GM12878 (cell line): ENCODE data around the gene MZT2B. TPM values are rescaled to one million over a fixed set of nuclear protein-coding genes. Genes with fewer than 3 reads are reported as not detected.
"Not testable (repeated sequence)": the region's sequence is repeated elsewhere in the genome, so short reads cannot be mapped to it uniquely, and the experiment has no call there.

ENCODE experiments used
- ATAC-seq: fragments of 200-7000 bp; cut with Tn5 transposase; 3 replicates; pipeline ENCODE4 v1.9.1; 2020; ENCODE audit warnings: mild to moderate bottlenecking, moderate library complexity
- BruUV-seq: library from RNA; stranded (reverse); fragments of 400-500 nt; replicated peaks from 2 replicates; lab custom pipeline; 2021; lab: Mats Ljungman, UMichigan
- CTCF ChIA-PET: fragments of 300-600 bp; sonication (Branson Sonifier 250); formaldehyde crosslinking; extraction: SDS; loops from one replicate; lab custom pipeline; 2021; ENCODE audit warnings: inconsistent platforms; lab: Yijun Ruan, JAX
- POLR2A ChIA-PET: fragments of 350-600 bp; formaldehyde crosslinking; extraction: SDS; loops from one replicate; lab custom pipeline; 2021; ENCODE audit warnings: inconsistent platforms; lab: Charles Lee
- RAD21 ChIA-PET: fragments of 300-600 bp; sonication (Branson Sonifier 250); formaldehyde crosslinking; loops from one replicate; lab custom pipeline; 2023; ENCODE audit warnings: antibody characterized with exemption; ENCODE audit not compliant: unreplicated experiment; lab: Charles Lee
- SMC1A ChIA-PET: fragments of 300-600 bp; sonication (Branson Sonifier 250); formaldehyde crosslinking; loops from one replicate; lab custom pipeline; 2023; ENCODE audit not compliant: unreplicated experiment, uncharacterized antibody; lab: Charles Lee
- DNase-seq: peaks from one replicate; pipeline ENCODE4 v3.0.0-alpha.2; 2011; ENCODE audit warnings: low read depth, low spot score
- FAIRE-seq: peaks from 3 replicates; lab custom pipeline; 2011; peaks lifted over from hg19 to GRCh38; lab: Jason Lieb, UNC
- H2AFZ ChIP-seq: 2 replicates; pipeline ENCODE4 v1.6.0; 2011; ENCODE audit warnings: low read depth, low read length, control low read depth; ENCODE audit not compliant: control insufficient read depth
- H3K27ac ChIP-seq: 2 replicates; pipeline ENCODE4 v1.5.1; 2011; ENCODE audit warnings: control low read depth; ENCODE audit not compliant: control insufficient read depth, insufficient read depth
- H3K27me3 ChIP-seq, 2 experiments: replicated peaks in 1 of 2; 2 replicates each; pipeline versions ENCODE4 v1.6.0 to v1.6.1; 2011; ENCODE audit warnings: low read length in 1 of 2; ENCODE audit not compliant: control insufficient read depth in 2 of 2, insufficient read depth in 2 of 2
- H3K36me3 ChIP-seq, 2 experiments: 2 replicates each; pipeline ENCODE4 v1.5.1; 2011; ENCODE audit warnings: low read length in 1 of 2; ENCODE audit not compliant: control insufficient read depth in 2 of 2, insufficient read depth in 2 of 2
- H3K4me1 ChIP-seq: 2 replicates; pipeline ENCODE4 v1.6.1; 2011; ENCODE audit warnings: mild to moderate bottlenecking, low read length, moderate library complexity, mixed read lengths; ENCODE audit not compliant: control insufficient read depth, insufficient read depth
- H3K4me2 ChIP-seq: 2 replicates; pipeline ENCODE4 v1.6.0; 2011; ENCODE audit warnings: control low read depth; ENCODE audit not compliant: control insufficient read depth, insufficient read depth
- H3K4me3 ChIP-seq: fragments of 200-600 bp; sonication (generic); 2 replicates; pipeline ENCODE4 v1.5.1; 2016
- H3K79me2 ChIP-seq: 2 replicates; pipeline ENCODE4 v1.6.0; 2011; ENCODE audit warnings: low read length; ENCODE audit not compliant: control insufficient read depth, insufficient read depth
- H3K9ac ChIP-seq: 2 replicates; pipeline ENCODE4 v1.8.0; 2011; ENCODE audit warnings: low read length, control low read depth, mixed read lengths; ENCODE audit not compliant: control insufficient read depth, insufficient read depth
- H3K9me3 ChIP-seq: replicated peaks from 3 replicates; pipeline ENCODE4 v1.5.1; 2011; ENCODE audit warnings: mild to moderate bottlenecking, low read length; ENCODE audit not compliant: control insufficient read depth, insufficient read depth
- H4K20me1 ChIP-seq: 2 replicates; pipeline ENCODE4 v1.6.0; 2011; ENCODE audit not compliant: control insufficient read depth, insufficient read depth
- CREM ChIP-seq: IDR thresholded peaks from 2 replicates; pipeline ENCODE4 v1.6.1; 2014; ENCODE audit warnings: antibody characterized with exemption, low read depth
- IKZF2 ChIP-seq, 2 experiments: fragments of 450-650 bp; IDR thresholded peaks; 2 replicates each; pipeline ENCODE4 v1.6.1; 2017; ENCODE audit warnings: mild to moderate bottlenecking in 2 of 2, moderate library complexity in 2 of 2
- IRF4 ChIP-seq: IDR thresholded peaks from 2 replicates; pipeline ENCODE4 v1.6.1; 2011; ENCODE audit warnings: low read depth, low read length
- MXI1 ChIP-seq: fragments of 150-350 bp; IDR thresholded peaks from 2 replicates; pipeline ENCODE4 v1.6.1; 2011; ENCODE audit warnings: low read depth, mild to moderate bottlenecking, inconsistent platforms, low read length, improper control_type of control experiment
- NBN ChIP-seq: fragments of 450-650 bp; IDR thresholded peaks from 2 replicates; pipeline ENCODE4 v1.6.1; 2016
- NR2C1 ChIP-seq: fragments of 450-650 bp; IDR thresholded peaks from 2 replicates; pipeline ENCODE4 v1.6.1; 2017; ENCODE audit warnings: antibody characterized with exemption, mild to moderate bottlenecking, moderate library complexity
- RCOR1 ChIP-seq: conservative IDR thresholded peaks from 2 replicates; pipeline ENCODE4 v1.6.1; 2012; ENCODE audit warnings: low read depth, low read length, improper control_type of control experiment
- ZNF207 ChIP-seq: fragments of 450-650 bp; IDR thresholded peaks from 2 replicates; pipeline ENCODE4 v1.6.1; 2014; ENCODE audit warnings: antibody characterized with exemption, mild to moderate bottlenecking, borderline replicate concordance
- ZNF24 ChIP-seq: fragments of 450-650 bp; IDR thresholded peaks from 2 replicates; pipeline ENCODE4 v1.6.1; 2017; ENCODE audit warnings: antibody characterized with exemption, mild to moderate bottlenecking
- WGBS: methylation state at CpG from one replicate; pipeline ENCODE4 v1.1.6; 2016; ENCODE audit warnings: low lambda C conversion rate; ENCODE audit not compliant: insufficient replicate concordance, insufficient coverage; ENCODE audit errors: missing lambda C conversion rate; 5-methylcytosine and 5-hydroxymethylcytosine counted together
- in situ Hi-C: fragments of 300-500 bp; cut with MboI; formaldehyde crosslinking; loops from 9 replicates; pipeline ENCODE4 v1.14.3; 2018; ENCODE audit warnings: mixed read lengths
- intact Hi-C: fragments of 100-400 bp; cut with micrococcal nuclease; formaldehyde crosslinking; loops from one replicate; pipeline ENCODE4 v1.14.2; 2022; ENCODE audit not compliant: unreplicated experiment
- polyA plus RNA-seq, 11 experiments: library from polyadenylated mRNA; depleted of rRNA in 4 of 11; unstranded in 6 of 11; stranded (reverse) in 5 of 11; fragments of >200 nt; fragmentation: Nextera tagmentation in 4 of 11; fragmentation: Illumina TruSeq in 1 of 11; extraction: Ambion mirVana in 4 of 11; extraction: Trizol in 1 of 11; gene quantifications; 1 replicate in 1 of 11; 2 replicates in 10 of 11; pipeline versions ENCODE4 v1.2.1 to v1.2.3, GENCODE V29; 2011 to 2016; ENCODE audit warnings: inconsistent platforms in 2 of 11, missing spikeins in 2 of 11, low read depth in 1 of 11
- total RNA-seq, 4 experiments: library from RNA; depleted of rRNA in 3 of 4; stranded (reverse); fragments of >200 nt in 3 of 4; fragmentation: Illumina TruSeq in 1 of 4; extraction: Trizol in 1 of 4; gene quantifications; 2 replicates each; pipeline versions ENCODE4 v1.2.1 to v1.2.3, GENCODE V29; 2013 to 2021
- TF ChIP-seq, protein P1 (sequence below): fragments of 450-650 bp; IDR thresholded peaks from 2 replicates; pipeline ENCODE4 v1.6.1; 2017; ENCODE audit warnings: low read depth, mild to moderate bottlenecking, moderate library complexity
- TF ChIP-seq, protein P2 (sequence below): fragments of 450-650 bp; IDR thresholded peaks from 2 replicates; pipeline ENCODE4 v1.6.1; 2017; ENCODE audit warnings: borderline replicate concordance
- TF ChIP-seq, protein P3 (sequence below), 3 experiments: IDR thresholded peaks in 2 of 3; conservative IDR thresholded peaks in 1 of 3; 2 replicates each; pipeline ENCODE4 v1.5.1; 2011; ENCODE audit warnings: low read depth in 3 of 3, low read length in 3 of 3, mild to moderate bottlenecking in 3 of 3, control low read depth in 2 of 3, moderate library complexity in 2 of 3, inconsistent platforms in 1 of 3, mixed read lengths in 1 of 3; ENCODE audit not compliant: control insufficient read depth in 2 of 3, insufficient read depth in 1 of 3; ENCODE audit errors: extremely low read depth in 1 of 3
- TF ChIP-seq, protein P4 (sequence below): IDR thresholded peaks from 2 replicates; pipeline ENCODE4 v1.6.1; 2012; ENCODE audit warnings: low read depth, low read length, improper control_type of control experiment

Gene MZT2B
- total and polyA plus RNA-seq, 10 of the 15 experiments (the other 5 are each of a cell fraction or from before 2014, with no cell fraction given), result 6.3 to 399 (median 198) TPM

DNA sequence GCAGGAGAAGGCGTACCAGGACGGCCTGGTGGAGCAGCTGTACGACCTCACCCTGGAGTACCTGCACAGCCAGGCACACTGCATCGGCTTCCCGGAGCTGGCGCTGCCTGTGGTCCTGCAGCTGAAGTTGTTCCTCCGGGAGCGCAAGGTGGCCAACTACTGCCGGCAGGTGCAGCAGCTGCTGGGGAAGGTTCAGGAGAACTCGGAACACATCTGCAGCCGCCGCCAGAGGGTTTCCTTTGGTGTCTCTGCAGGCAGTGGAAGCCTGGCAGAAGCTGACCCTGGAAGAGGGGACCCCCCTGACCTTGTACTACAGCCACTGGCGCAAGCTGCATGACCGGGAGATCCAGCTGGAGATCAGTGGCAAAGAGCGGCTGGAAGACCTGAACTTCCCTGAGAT, 48.8 kb downstream of the MZT2B start:
- H4K20me1 ChIP-seq, H3K27ac ChIP-seq, intact Hi-C loops, BruUV-seq, H3K9ac ChIP-seq, H2AFZ ChIP-seq, ATAC-seq, CTCF ChIA-PET, in situ Hi-C loops, RAD21 ChIA-PET, H3K4me1 ChIP-seq, H3K9me3 ChIP-seq, DNase-seq, POLR2A ChIA-PET, H3K27me3 ChIP-seq, FAIRE-seq, H3K79me2 ChIP-seq, H3K4me3 ChIP-seq, H3K36me3 ChIP-seq, SMC1A ChIA-PET, H3K4me2 ChIP-seq: not testable (repeated sequence)
- WGBS, result 72% methylated on average over 15 of the region's 15 CpGs

DNA sequence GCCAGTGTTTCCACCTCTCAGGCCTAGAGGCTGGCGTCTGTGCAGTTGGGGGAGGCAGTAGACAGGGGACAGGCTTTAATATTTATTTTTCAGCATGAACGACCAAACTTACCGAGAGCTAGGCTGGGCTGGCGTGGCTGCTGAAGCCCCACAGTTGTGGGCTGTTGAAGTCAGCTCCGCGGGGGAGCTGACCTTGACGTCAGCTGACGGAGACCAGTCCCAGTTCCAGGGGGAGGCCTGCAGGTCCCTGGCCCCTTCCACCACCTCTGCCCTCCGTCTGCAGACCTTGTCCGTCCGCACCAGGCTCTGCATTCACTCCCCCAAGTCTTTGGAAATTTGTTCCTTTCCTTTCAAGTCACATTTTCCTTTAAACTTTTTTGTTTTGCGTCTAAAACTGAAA, 49.6 kb downstream of the MZT2B start:
- Histone ChIP-seq H2AFZ (no peak overlapping the region), H3K4me2 (no peak overlapping the region), H3K4me3 (no peak overlapping the region), H3K27ac (no peak overlapping the region), H3K9me3 (no peaks in the 10 kb centered on the region), H3K79me2 (no peaks in the 10 kb centered on the region), H3K9ac (no peak overlapping the region), H4K20me1 (no peaks in the 10 kb centered on the region), H3K4me1 (no peaks in the 10 kb centered on the region), H3K36me3 (no peaks in the 10 kb centered on the region), H3K27me3 (no peaks in the 10 kb centered on the region)
- 55% methylated on average over 12 of the region's 12 CpGs for WGBS
- POLR2A ChIA-PET, result no interaction called here
- FAIRE-seq, result no peak
- SMC1A ChIA-PET, result no interaction called here
- in situ Hi-C loops (no loop called here), intact Hi-C loops (no loop called here)
- DNase-seq, result no peak
- RAD21 ChIA-PET, result no interaction called here
- ATAC-seq, result no peak
- BruUV-seq, result no TSS peak
- CTCF ChIA-PET, result no interaction called here
- TF ChIP-seq IKZF2 (IDR thresholded peaks at IDR 0.05) (no peak), MXI1 (no peak), RCOR1 (no peak), NR2C1 (no peak), IRF4 (no peak), CREM (no peak), ZNF207 (no peak), NBN (no peak), ZNF24 (no peak)
- TF ChIP-seq, protein P1, sequence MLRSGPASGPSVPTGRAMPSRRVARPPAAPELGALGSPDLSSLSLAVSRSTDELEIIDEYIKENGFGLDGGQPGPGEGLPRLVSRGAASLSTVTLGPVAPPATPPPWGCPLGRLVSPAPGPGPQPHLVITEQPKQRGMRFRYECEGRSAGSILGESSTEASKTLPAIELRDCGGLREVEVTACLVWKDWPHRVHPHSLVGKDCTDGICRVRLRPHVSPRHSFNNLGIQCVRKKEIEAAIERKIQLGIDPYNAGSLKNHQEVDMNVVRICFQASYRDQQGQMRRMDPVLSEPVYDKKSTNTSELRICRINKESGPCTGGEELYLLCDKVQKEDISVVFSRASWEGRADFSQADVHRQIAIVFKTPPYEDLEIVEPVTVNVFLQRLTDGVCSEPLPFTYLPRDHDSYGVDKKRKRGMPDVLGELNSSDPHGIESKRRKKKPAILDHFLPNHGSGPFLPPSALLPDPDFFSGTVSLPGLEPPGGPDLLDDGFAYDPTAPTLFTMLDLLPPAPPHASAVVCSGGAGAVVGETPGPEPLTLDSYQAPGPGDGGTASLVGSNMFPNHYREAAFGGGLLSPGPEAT, result no peak
- TF ChIP-seq, protein P2, sequence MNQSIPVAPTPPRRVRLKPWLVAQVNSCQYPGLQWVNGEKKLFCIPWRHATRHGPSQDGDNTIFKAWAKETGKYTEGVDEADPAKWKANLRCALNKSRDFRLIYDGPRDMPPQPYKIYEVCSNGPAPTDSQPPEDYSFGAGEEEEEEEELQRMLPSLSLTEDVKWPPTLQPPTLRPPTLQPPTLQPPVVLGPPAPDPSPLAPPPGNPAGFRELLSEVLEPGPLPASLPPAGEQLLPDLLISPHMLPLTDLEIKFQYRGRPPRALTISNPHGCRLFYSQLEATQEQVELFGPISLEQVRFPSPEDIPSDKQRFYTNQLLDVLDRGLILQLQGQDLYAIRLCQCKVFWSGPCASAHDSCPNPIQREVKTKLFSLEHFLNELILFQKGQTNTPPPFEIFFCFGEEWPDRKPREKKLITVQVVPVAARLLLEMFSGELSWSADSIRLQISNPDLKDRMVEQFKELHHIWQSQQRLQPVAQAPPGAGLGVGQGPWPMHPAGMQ, result no peak
- TF ChIP-seq, protein P3, sequence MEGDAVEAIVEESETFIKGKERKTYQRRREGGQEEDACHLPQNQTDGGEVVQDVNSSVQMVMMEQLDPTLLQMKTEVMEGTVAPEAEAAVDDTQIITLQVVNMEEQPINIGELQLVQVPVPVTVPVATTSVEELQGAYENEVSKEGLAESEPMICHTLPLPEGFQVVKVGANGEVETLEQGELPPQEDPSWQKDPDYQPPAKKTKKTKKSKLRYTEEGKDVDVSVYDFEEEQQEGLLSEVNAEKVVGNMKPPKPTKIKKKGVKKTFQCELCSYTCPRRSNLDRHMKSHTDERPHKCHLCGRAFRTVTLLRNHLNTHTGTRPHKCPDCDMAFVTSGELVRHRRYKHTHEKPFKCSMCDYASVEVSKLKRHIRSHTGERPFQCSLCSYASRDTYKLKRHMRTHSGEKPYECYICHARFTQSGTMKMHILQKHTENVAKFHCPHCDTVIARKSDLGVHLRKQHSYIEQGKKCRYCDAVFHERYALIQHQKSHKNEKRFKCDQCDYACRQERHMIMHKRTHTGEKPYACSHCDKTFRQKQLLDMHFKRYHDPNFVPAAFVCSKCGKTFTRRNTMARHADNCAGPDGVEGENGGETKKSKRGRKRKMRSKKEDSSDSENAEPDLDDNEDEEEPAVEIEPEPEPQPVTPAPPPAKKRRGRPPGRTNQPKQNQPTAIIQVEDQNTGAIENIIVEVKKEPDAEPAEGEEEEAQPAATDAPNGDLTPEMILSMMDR (IDR thresholded peaks at IDR 0.05 in 2 of 3, conservative IDR thresholded peaks at IDR 0.05 in 1 of 3; ENCODE audit: control insufficient read depth in 2 of 3, extremely low read depth in 1 of 3, insufficient read depth in 1 of 3, low read depth in 3 of 3, low read length in 3 of 3), result no peak
- TF ChIP-seq, protein P4, sequence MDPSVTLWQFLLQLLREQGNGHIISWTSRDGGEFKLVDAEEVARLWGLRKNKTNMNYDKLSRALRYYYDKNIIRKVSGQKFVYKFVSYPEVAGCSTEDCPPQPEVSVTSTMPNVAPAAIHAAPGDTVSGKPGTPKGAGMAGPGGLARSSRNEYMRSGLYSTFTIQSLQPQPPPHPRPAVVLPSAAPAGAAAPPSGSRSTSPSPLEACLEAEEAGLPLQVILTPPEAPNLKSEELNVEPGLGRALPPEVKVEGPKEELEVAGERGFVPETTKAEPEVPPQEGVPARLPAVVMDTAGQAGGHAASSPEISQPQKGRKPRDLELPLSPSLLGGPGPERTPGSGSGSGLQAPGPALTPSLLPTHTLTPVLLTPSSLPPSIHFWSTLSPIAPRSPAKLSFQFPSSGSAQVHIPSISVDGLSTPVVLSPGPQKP, result no peak
